Measurements from ENCODE around the gene GLIS2.

GLIS2 gene

GRCh38 chr16:4383591-4384444 lies 68.0 kb downstream of the GLIS2 start:
- H3K9me2 ChIP-seq (ENCODE audit: low read depth, low read length): no peaks in the 10 kb centered on the region
- no peak overlapping the region for H3K27ac ChIP-seq (ENCODE audit: low read depth, low read length, poor library complexity, severe bottlenecking)
- no peaks in the 10 kb centered on the region for H3K27me3 ChIP-seq (ENCODE audit: insufficient read depth, low read length)
- no peak overlapping the region for H3K9ac ChIP-seq (ENCODE audit: low read length)
- H2AFZ ChIP-seq (ENCODE audit: low read length): no peak overlapping the region
- peaks cover 34% of the 10 kb centered on the region for H3K36me3 ChIP-seq (ENCODE audit: insufficient read depth, low read length)
- H3K79me2 ChIP-seq (ENCODE audit: insufficient read depth, low read length): no peaks in the 10 kb centered on the region
- no peak overlapping the region for H3K4me2 ChIP-seq (ENCODE audit: low read length)
- H3K4me1 ChIP-seq (ENCODE audit: insufficient read depth, low read length, severe bottlenecking): no peaks in the 10 kb centered on the region
- TF ChIP-seq, protein P1, sequence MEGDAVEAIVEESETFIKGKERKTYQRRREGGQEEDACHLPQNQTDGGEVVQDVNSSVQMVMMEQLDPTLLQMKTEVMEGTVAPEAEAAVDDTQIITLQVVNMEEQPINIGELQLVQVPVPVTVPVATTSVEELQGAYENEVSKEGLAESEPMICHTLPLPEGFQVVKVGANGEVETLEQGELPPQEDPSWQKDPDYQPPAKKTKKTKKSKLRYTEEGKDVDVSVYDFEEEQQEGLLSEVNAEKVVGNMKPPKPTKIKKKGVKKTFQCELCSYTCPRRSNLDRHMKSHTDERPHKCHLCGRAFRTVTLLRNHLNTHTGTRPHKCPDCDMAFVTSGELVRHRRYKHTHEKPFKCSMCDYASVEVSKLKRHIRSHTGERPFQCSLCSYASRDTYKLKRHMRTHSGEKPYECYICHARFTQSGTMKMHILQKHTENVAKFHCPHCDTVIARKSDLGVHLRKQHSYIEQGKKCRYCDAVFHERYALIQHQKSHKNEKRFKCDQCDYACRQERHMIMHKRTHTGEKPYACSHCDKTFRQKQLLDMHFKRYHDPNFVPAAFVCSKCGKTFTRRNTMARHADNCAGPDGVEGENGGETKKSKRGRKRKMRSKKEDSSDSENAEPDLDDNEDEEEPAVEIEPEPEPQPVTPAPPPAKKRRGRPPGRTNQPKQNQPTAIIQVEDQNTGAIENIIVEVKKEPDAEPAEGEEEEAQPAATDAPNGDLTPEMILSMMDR (IDR thresholded peaks at IDR 0.05; ENCODE audit: low read length): no peak
- no peak for TF ChIP-seq EZH2 (IDR thresholded peaks at IDR 0.05; ENCODE audit: borderline replicate concordance, low read length)
- H4K20me1 ChIP-seq (ENCODE audit: insufficient read depth, low read length): no peaks in the 10 kb centered on the region
- H3K9me3 ChIP-seq (ENCODE audit: low read length): no peaks in the 10 kb centered on the region
- H3F3A ChIP-seq (ENCODE audit: insufficient read depth, low read length): no peaks in the 10 kb centered on the region
- no peak overlapping the region for H3K4me3 ChIP-seq (ENCODE audit: low read depth, low read length, poor library complexity, severe bottlenecking)

GRCh38 chr16:4384509-4384942 lies 68.7 kb downstream of the GLIS2 start:
- H3K36me3 ChIP-seq (ENCODE audit: insufficient read depth, low read length): peaks cover 36% of the 10 kb centered on the region
- no peaks in the 10 kb centered on the region for H3F3A ChIP-seq (ENCODE audit: insufficient read depth, low read length)
- no peaks in the 10 kb centered on the region for H3K9me2 ChIP-seq (ENCODE audit: low read depth, low read length)
- no peak for TF ChIP-seq EZH2 (IDR thresholded peaks at IDR 0.05; ENCODE audit: borderline replicate concordance, low read length)
- TF ChIP-seq, protein P1 (IDR thresholded peaks at IDR 0.05; ENCODE audit: low read length): no peak
- H3K27ac ChIP-seq (ENCODE audit: low read depth, low read length, poor library complexity, severe bottlenecking): no peak overlapping the region
- no peaks in the 10 kb centered on the region for H3K79me2 ChIP-seq (ENCODE audit: insufficient read depth, low read length)
- no peak overlapping the region for H3K4me3 ChIP-seq (ENCODE audit: low read depth, low read length, poor library complexity, severe bottlenecking)
- no peaks in the 10 kb centered on the region for H4K20me1 ChIP-seq (ENCODE audit: insufficient read depth, low read length)
- H3K9ac ChIP-seq (ENCODE audit: low read length): no peak overlapping the region
- no peaks in the 10 kb centered on the region for H3K27me3 ChIP-seq (ENCODE audit: insufficient read depth, low read length)
- H2AFZ ChIP-seq (ENCODE audit: low read length): no peak overlapping the region
- H3K9me3 ChIP-seq (ENCODE audit: low read length): no peaks in the 10 kb centered on the region
- H3K4me1 ChIP-seq (ENCODE audit: insufficient read depth, low read length, severe bottlenecking): no peaks in the 10 kb centered on the region
- no peak overlapping the region for H3K4me2 ChIP-seq (ENCODE audit: low read length)

GRCh38 chr16:4385066-4385788 lies 69.4 kb downstream of the GLIS2 start:
- H4K20me1 ChIP-seq (ENCODE audit: insufficient read depth, low read length): no peaks in the 10 kb centered on the region
- no peak overlapping the region for H3K4me3 ChIP-seq (ENCODE audit: low read depth, low read length, poor library complexity, severe bottlenecking)
- H3K4me1 ChIP-seq (ENCODE audit: insufficient read depth, low read length, severe bottlenecking): no peaks in the 10 kb centered on the region
- no peak overlapping the region for H3K27ac ChIP-seq (ENCODE audit: low read depth, low read length, poor library complexity, severe bottlenecking)
- H3F3A ChIP-seq (ENCODE audit: insufficient read depth, low read length): no peaks in the 10 kb centered on the region
- no peak overlapping the region for H3K4me2 ChIP-seq (ENCODE audit: low read length)
- no peaks in the 10 kb centered on the region for H3K9me3 ChIP-seq (ENCODE audit: low read length)
- TF ChIP-seq, protein P1 (IDR thresholded peaks at IDR 0.05; ENCODE audit: low read length): no peak
- TF ChIP-seq EZH2 (IDR thresholded peaks at IDR 0.05; ENCODE audit: borderline replicate concordance, low read length): no peak
- H3K36me3 ChIP-seq (ENCODE audit: insufficient read depth, low read length): peaks cover 43% of the 10 kb centered on the region
- H2AFZ ChIP-seq (ENCODE audit: low read length): no peak overlapping the region
- H3K9me2 ChIP-seq (ENCODE audit: low read depth, low read length): no peaks in the 10 kb centered on the region
- no peaks in the 10 kb centered on the region for H3K27me3 ChIP-seq (ENCODE audit: insufficient read depth, low read length)
- no peak overlapping the region for H3K9ac ChIP-seq (ENCODE audit: low read length)
- no peaks in the 10 kb centered on the region for H3K79me2 ChIP-seq (ENCODE audit: insufficient read depth, low read length)

Data from OCI-LY1 (cell line).